Transverse colon (tissue), 4 donors: ENCODE measurements around the gene SERPINA3. TPM values are rescaled to one million over a fixed set of nuclear protein-coding genes. Genes with fewer than 3 reads are reported as not detected.

ENCODE experiments used
- DNase-seq: peaks from one replicate; pipeline ENCODE4 v3.0.0-alpha.2; 2019
- H3K27ac ChIP-seq, 4 donors: fragments of 200-600 bp; sonication (generic); 2 replicates each; pipeline ENCODE4 v1.5.1; 2016 to 2018; ENCODE audit warnings: inconsistent platforms in 4 of 4
- H3K27me3 ChIP-seq: fragments of 200-600 bp; sonication (generic); 2 replicates; pipeline ENCODE4 v1.5.1; 2017; ENCODE audit warnings: inconsistent platforms
- H3K36me3 ChIP-seq, 4 donors: fragments of 200-600 bp; sonication (generic); 2 replicates each; pipeline ENCODE4 v1.5.1; 2017 to 2019; ENCODE audit warnings: inconsistent platforms in 4 of 4
- H3K4me1 ChIP-seq, 4 donors: fragments of 200-600 bp; sonication (generic); 2 replicates each; pipeline ENCODE4 v1.5.1; 2017 to 2020; ENCODE audit warnings: inconsistent platforms in 4 of 4
- H3K4me3 ChIP-seq, 4 donors: fragments of 200-600 bp; sonication (generic); 1 replicate in 1 of 4; 2 replicates in 3 of 4; pipeline versions ENCODE4 v1.5.1 to v1.6.1; 2017 to 2019; ENCODE audit warnings: inconsistent platforms in 4 of 4
- H3K9me3 ChIP-seq, 2 donors: fragments of 200-600 bp; sonication (generic); 2 replicates each; pipeline ENCODE4 v1.5.1; 2017 to 2019; ENCODE audit warnings: inconsistent platforms in 2 of 2
- EP300 ChIP-seq: sonication (generic); formaldehyde crosslinking; IDR thresholded peaks from one replicate; pipeline ENCODE4 v1.6.1; 2017; ENCODE audit warnings: antibody characterized with exemption, low read depth
- POLR2A ChIP-seq: fragments of 450-650 bp; IDR thresholded peaks from one replicate; pipeline ENCODE4 v1.6.1; 2016; ENCODE audit warnings: antibody characterized with exemption, mild to moderate bottlenecking, moderate library complexity
- POLR2AphosphoS5 ChIP-seq, 3 donors: sonication (generic); formaldehyde crosslinking; IDR thresholded peaks; one replicate each; pipeline ENCODE4 v1.6.1; 2016; ENCODE audit warnings: antibody characterized with exemption in 3 of 3
- WGBS, 2 donors: methylation state at CpG; one replicate each; pipeline ENCODE4 v1.1.5; 2018; ENCODE audit warnings: low coverage in 1 of 2; 5-methylcytosine and 5-hydroxymethylcytosine counted together
- in situ Hi-C, 4 donors: fragments of 200-750 bp; cut with MboI; loops; one replicate each; pipeline versions ENCODE4 v1.15.0 to v1.15.1; 2017; ENCODE audit warnings: low sequenced_read_pairs in 3 of 4, low pct_ligation_motif_present in 1 of 4, low pct_unique_long_range_greater_than_20kb in 1 of 4
- intact Hi-C: fragments of 100-400 bp; cut with DNase I; formaldehyde crosslinking; loops from one replicate; pipeline ENCODE4 v1.15.1; 2023; ENCODE audit warnings: low total_unique reads
- total RNA-seq, 4 donors: library from RNA; depleted of rRNA; stranded (reverse); fragments of >200 nt; gene quantifications; one replicate each; pipeline ENCODE4 v1.1.0, GENCODE V29; 2016
- TF ChIP-seq, protein P1 (sequence below), 5 experiments: fragments of 200-600 bp in 3 of 5; fragments of 450-650 bp in 2 of 5; sonication (generic) in 3 of 5; IDR thresholded peaks; 1 replicate in 2 of 5; 2 replicates in 3 of 5; pipeline ENCODE4 v1.5.1; 2016 to 2017; ENCODE audit warnings: antibody characterized with exemption in 5 of 5, inconsistent platforms in 3 of 5, mild to moderate bottlenecking in 2 of 5, moderate library complexity in 1 of 5

SERPINA3 gene
- total RNA-seq, 4 donors from 2014 or later, result 16.0 to 72.7 (median 22.6) TPM

DNA sequence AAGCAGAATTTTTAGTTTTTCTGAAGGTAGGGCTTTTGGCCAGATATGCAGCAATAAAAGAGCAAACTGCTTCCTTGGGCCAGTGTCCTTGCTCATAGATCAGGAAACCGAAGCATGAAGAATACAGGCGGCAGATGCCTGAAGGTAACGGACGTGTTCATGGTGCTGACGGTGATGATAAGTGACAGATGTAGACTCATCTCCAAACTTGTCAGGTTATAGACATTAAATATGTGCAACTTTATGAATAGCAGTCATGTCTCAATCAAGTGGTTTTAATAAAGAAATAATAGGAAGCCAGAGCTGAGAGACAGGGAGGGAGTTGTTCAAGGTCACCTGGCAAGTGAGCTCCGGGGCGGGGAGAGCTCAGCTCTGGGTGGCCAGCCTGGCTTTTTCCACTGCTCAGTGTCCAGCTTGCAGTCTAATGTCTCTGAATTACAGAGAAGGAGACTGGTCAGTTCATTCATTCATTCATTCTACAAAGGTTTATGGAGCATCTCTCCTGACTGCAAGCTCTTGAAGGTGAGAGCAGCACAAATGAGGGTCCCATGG is 29.9 kb upstream of the SERPINA3 start:
- in situ Hi-C loops, result no loop called here
- WGBS, 2 donors, result 83% methylated on average over 5 to 7 of the region's 7 CpGs
- H3K4me3 ChIP-seq, result no peak overlapping the region

DNA sequence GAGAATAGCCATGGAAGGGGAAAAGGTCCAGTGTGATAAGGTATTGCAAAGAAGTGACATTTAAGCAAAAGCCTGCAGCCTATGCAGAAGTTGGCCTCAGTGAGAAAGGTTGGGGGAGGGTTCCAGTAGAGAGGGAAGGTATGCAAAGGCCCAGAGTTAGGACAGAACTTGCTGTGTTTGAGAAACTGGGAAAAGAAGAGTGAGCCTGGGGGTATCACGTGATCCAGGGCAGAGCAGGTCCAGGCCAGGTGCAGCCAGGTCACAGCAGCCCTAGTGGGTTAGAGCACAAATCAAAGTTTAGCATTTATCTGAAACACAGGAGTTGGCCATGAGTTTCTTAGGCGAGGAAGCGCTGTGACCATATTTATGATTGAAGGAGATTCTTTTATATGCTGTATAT is 29.3 kb upstream of the SERPINA3 start:
- H3K9me3 ChIP-seq, result no peaks in the 10 kb centered on the region
- DNase-seq, result no peak
- no peak overlapping the region for H3K4me3 ChIP-seq
- 98% methylated on average over 3 of the region's 3 CpGs; no CpG with 5 or more reads in 1 of the 2 donors for WGBS, 2 donors
- intact Hi-C loops (no loop called here), in situ Hi-C loops (no loop called here)
- no peak overlapping the region for H3K27ac ChIP-seq
- no peak for TF ChIP-seq POLR2A
- TF ChIP-seq, protein P1, sequence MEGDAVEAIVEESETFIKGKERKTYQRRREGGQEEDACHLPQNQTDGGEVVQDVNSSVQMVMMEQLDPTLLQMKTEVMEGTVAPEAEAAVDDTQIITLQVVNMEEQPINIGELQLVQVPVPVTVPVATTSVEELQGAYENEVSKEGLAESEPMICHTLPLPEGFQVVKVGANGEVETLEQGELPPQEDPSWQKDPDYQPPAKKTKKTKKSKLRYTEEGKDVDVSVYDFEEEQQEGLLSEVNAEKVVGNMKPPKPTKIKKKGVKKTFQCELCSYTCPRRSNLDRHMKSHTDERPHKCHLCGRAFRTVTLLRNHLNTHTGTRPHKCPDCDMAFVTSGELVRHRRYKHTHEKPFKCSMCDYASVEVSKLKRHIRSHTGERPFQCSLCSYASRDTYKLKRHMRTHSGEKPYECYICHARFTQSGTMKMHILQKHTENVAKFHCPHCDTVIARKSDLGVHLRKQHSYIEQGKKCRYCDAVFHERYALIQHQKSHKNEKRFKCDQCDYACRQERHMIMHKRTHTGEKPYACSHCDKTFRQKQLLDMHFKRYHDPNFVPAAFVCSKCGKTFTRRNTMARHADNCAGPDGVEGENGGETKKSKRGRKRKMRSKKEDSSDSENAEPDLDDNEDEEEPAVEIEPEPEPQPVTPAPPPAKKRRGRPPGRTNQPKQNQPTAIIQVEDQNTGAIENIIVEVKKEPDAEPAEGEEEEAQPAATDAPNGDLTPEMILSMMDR (IDR thresholded peaks at IDR 0.05), result no peak
- TF ChIP-seq POLR2AphosphoS5 (IDR thresholded peaks at IDR 0.05), result no peak
- no peak for TF ChIP-seq EP300
- no peaks in the 10 kb centered on the region for H3K36me3 ChIP-seq
- H3K27me3 ChIP-seq, result no peaks in the 10 kb centered on the region
- no peaks in the 10 kb centered on the region for H3K4me1 ChIP-seq

More for the DNA sequence above, 29.9 kb upstream of the SERPINA3 start:
- Histone ChIP-seq H3K4me1 (no peaks in the 10 kb centered on the region), H3K27ac (no peak overlapping the region), H3K9me3 (no peaks in the 10 kb centered on the region), H3K27me3 (no peaks in the 10 kb centered on the region), H3K36me3 (no peaks in the 10 kb centered on the region)
- intact Hi-C loops, result no loop called here
- no peak for DNase-seq
- TF ChIP-seq POLR2AphosphoS5 (IDR thresholded peaks at IDR 0.05) (no peak), EP300 (no peak), POLR2A (no peak)
- TF ChIP-seq, protein P1 (IDR thresholded peaks at IDR 0.05), result no peak

DNA sequence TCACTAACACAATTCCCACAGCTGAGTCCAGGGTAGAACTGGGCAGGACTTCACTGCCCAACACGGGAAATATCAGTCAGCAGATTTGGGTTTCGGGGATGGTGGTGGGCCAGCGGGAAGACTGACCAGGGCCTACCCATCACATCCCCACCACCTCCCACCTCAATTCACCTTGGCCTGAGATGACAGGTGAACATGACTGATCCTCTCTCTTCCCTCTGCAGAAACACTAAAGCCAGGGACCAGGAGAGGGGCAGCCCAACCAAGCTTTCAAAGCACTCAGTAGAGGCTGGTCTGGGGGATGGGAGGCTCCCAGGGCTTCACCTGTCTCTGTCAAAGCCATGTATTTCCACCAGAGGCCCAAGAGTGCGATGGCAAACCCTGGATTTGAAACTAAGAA is 28.6 kb upstream of the SERPINA3 start:
- intact Hi-C loops, result no loop called here
- no peak overlapping the region for H3K27ac ChIP-seq

DNA sequence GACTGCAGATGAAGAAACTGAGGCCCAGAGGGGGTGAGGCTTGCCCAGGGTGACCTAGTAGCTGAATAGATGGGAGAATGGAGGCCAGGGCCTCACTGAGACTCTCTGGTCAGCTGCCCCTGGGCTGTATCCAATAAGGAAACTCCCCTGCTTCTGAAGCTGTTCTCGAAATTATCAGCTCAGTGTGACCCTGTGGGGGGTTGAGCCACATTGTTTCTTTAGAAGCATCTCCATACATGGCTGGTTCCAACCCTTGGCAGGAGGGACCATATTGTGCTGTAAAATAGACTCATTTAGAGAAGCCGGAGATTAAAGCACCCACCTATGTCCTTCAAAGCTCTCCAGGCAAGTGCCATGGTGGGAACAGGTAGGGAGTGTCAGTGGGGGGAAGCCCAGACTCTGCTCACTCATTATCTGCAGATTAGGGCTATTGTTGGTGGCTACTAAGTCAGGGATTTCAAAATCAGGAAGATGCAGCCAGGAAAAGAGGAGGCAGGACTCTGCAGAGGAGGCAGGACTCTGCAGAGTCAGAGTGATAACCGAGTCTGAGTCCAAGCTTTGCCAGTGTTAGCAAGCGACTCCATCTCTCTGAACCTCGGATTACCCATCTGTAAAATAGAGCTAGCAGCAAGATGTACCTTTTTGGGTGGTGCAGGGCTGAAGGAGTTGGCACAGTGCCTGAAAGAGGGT is 27.5 kb upstream of the SERPINA3 start:
- Histone ChIP-seq H3K27ac (no peak overlapping the region), H3K4me3 (no peak overlapping the region), H3K9me3 (no peaks in the 10 kb centered on the region), H3K27me3 (no peaks in the 10 kb centered on the region), H3K4me1 (no peaks in the 10 kb centered on the region), H3K36me3 (no peaks in the 10 kb centered on the region)
- DNase-seq, result no peak
- in situ Hi-C loops, result no loop called here
- intact Hi-C loops, result no loop called here
- 71 to 80% methylated on average over 1 to 5 of the region's 5 CpGs for WGBS, 2 donors
- TF ChIP-seq POLR2AphosphoS5 (IDR thresholded peaks at IDR 0.05), result no peak
- TF ChIP-seq, protein P1 (IDR thresholded peaks at IDR 0.05), result no peak
- TF ChIP-seq POLR2A, result no peak
- no peak for TF ChIP-seq EP300

More for the DNA sequence above, 28.6 kb upstream of the SERPINA3 start:
- no peaks in the 10 kb centered on the region for H3K36me3 ChIP-seq
- H3K4me3 ChIP-seq, result no peak overlapping the region
- no peaks in the 10 kb centered on the region for H3K4me1 ChIP-seq
- in situ Hi-C loops, result no loop called here
- DNase-seq, result no peak
- no peaks in the 10 kb centered on the region for H3K9me3 ChIP-seq
- 83 to 92% methylated on average over 1 to 4 of the region's 4 CpGs for WGBS, 2 donors
- TF ChIP-seq, protein P1 (IDR thresholded peaks at IDR 0.05), result no peak
- H3K27me3 ChIP-seq, result no peaks in the 10 kb centered on the region
